Osteocyte (in vitro differentiated cells): ENCODE data around the gene CASP12. TPM values are rescaled to one million over a fixed set of nuclear protein-coding genes. Genes with fewer than 3 reads are reported as not detected.

ENCODE experiments used
- DNase-seq: peaks from one replicate; pipeline ENCODE4 v3.0.0; 2021; ENCODE audit warnings: mixed read lengths; ENCODE audit not compliant: unreplicated experiment; ENCODE audit errors: extremely low spot score
- H3K27ac Mint-ChIP-seq: one replicate; pipeline ENCODE4 v1.8.0; 2021; ENCODE audit warnings: mild to moderate bottlenecking, mixed read lengths; ENCODE audit not compliant: unreplicated experiment
- H3K27me3 Mint-ChIP-seq: one replicate; pipeline ENCODE4 v1.8.0; 2021; ENCODE audit warnings: mixed read lengths; ENCODE audit not compliant: unreplicated experiment
- H3K36me3 Mint-ChIP-seq: one replicate; pipeline ENCODE4 v1.8.0; 2021; ENCODE audit warnings: mixed read lengths; ENCODE audit not compliant: unreplicated experiment
- H3K4me1 Mint-ChIP-seq: one replicate; pipeline ENCODE4 v1.8.0; 2021; ENCODE audit warnings: mixed read lengths; ENCODE audit not compliant: unreplicated experiment
- H3K4me3 Mint-ChIP-seq: one replicate; pipeline ENCODE4 v1.8.0; 2021; ENCODE audit warnings: mild to moderate bottlenecking, moderate library complexity, mixed read lengths; ENCODE audit not compliant: unreplicated experiment
- H3K9me3 Mint-ChIP-seq: one replicate; pipeline ENCODE4 v1.8.0; 2021; ENCODE audit warnings: mixed read lengths; ENCODE audit not compliant: unreplicated experiment
- total RNA-seq: library from RNA; stranded (reverse); gene quantifications from 2 replicates; pipeline ENCODE4 v1.2.1, GENCODE V29; 2021
- TF ChIP-seq, protein P1 (sequence below): fragments of 200-600 bp; sonication (generic); IDR thresholded peaks from 2 replicates; pipeline ENCODE4 v1.5.0; 2021; ENCODE audit warnings: antibody characterized with exemption, mild to moderate bottlenecking, moderate library complexity

The CASP12 gene
- total RNA-seq, 1 donor from 2014 or later = 0.24 TPM

DNA sequence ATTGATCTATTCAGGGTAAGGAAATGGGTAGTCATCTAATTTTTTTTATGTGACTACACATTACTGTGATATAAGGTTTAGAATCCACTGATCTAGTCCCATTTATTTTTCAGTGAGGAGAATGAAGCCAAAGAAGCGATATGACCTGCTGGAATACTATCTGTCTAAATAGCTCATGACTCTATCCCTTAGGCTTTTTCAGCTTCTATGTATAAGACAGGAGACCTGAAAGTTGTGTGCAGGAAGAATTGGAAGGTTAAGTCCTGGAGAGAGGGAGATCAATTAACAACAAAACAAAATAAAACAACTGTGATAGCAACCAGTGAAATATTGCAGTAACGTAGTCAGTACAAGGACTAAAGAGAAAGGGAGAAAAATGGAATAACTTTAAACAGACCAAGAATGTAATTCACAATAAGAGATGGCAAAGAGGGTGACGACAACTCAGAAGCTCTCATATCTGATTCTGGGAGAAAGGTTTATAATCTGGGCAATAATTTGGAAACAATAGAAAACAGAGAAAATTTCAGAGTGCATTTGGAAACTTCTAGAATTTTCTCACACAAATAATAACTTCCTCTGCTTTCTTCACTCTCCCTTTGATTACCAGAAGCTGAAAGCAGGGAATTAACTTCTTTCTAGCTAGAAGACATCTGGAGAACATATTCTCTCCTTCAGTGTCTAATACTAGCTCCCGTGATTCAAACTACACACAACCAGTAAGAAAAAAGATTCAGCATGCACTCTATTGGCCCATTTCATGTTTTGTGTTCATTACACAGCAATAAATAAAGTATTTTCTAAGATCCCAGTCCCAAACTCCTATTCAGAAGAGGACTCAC is 19.2 kb upstream of the CASP12 start:
- H3K36me3 Mint-ChIP-seq = no peaks in the 10 kb centered on the region
- H3K4me1 Mint-ChIP-seq = peaks cover 17% of the 10 kb centered on the region
- peak overlapping the region; percentile 65 for H3K27ac Mint-ChIP-seq
- TF ChIP-seq, protein P1, sequence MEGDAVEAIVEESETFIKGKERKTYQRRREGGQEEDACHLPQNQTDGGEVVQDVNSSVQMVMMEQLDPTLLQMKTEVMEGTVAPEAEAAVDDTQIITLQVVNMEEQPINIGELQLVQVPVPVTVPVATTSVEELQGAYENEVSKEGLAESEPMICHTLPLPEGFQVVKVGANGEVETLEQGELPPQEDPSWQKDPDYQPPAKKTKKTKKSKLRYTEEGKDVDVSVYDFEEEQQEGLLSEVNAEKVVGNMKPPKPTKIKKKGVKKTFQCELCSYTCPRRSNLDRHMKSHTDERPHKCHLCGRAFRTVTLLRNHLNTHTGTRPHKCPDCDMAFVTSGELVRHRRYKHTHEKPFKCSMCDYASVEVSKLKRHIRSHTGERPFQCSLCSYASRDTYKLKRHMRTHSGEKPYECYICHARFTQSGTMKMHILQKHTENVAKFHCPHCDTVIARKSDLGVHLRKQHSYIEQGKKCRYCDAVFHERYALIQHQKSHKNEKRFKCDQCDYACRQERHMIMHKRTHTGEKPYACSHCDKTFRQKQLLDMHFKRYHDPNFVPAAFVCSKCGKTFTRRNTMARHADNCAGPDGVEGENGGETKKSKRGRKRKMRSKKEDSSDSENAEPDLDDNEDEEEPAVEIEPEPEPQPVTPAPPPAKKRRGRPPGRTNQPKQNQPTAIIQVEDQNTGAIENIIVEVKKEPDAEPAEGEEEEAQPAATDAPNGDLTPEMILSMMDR = no peak
- no peaks in the 10 kb centered on the region for H3K9me3 Mint-ChIP-seq
- DNase-seq = no peak
- H3K4me3 Mint-ChIP-seq = peak overlapping the region; percentile 58
- no peaks in the 10 kb centered on the region for H3K27me3 Mint-ChIP-seq

DNA sequence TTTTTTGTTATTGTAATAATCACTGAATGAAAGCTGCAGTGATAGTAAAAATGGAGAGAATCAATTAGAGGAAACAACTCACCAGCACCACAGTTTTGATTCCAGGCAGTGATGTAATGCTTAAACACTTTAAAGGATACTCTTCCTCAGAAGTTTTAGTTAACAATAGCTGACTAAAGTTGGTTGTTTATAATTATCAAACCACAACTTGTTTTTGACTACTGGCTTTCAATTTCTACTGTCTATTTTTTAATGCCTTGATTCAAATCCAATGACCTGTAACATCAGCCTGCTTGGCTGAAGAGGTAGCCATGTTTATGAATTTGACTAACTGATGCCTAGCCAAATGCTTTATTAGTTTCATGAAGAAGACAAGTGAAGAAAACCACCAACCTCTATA is 18.2 kb upstream of the CASP12 start:
- H3K4me3 Mint-ChIP-seq = no peak overlapping the region
- DNase-seq = no peak

DNA sequence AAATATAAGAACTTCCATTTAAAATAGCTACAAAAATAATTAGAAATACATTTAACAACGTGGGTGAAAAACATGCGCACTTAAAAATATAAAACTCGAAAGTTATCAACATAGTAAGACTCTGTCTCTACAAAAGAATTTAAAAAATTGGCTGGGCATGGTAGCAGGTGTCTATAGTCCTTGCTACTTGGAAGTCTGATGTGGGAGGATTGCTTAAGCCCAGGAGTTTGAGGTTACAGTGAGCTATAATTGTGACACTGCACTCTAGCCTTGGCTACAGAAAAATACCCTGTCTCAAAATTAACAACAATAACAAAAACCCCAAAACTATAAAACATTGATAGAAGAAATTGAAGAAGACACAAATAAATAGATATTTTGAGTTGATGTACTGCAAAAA is 13.8 kb upstream of the CASP12 start:
- no peaks in the 10 kb centered on the region for H3K27me3 Mint-ChIP-seq
- H3K4me3 Mint-ChIP-seq = no peak overlapping the region
- TF ChIP-seq, protein P1 = no peak
- no peak for DNase-seq
- H3K9me3 Mint-ChIP-seq = peaks cover 6% of the 10 kb centered on the region
- peaks cover 2% of the 10 kb centered on the region for H3K36me3 Mint-ChIP-seq
- no peak overlapping the region for H3K27ac Mint-ChIP-seq
- H3K4me1 Mint-ChIP-seq = peaks cover 3% of the 10 kb centered on the region

More for the DNA sequence above, 18.2 kb upstream of the CASP12 start:
- TF ChIP-seq, protein P1 = no peak
- Mint-ChIP-seq H3K4me1 (peaks cover 17% of the 10 kb centered on the region), H3K27ac (no peak overlapping the region), H3K9me3 (no peaks in the 10 kb centered on the region), H3K36me3 (no peaks in the 10 kb centered on the region), H3K27me3 (no peaks in the 10 kb centered on the region)

DNA sequence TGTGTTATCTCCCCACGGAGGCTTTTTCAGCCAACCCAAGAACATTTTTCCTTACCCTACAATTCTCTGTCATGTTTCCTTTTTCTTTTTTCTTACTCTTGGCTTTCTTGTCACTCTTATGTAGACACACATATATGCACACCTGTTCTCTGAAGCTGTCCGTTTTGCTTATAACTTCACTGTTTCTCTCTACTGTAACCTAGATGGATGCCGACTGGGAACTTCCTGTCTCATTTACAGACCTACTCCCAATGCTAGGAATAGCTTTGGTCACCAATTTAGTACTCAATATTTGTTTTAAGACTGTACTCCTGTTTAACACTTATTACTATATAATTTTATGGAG is 9.9 kb upstream of the CASP12 start:
- TF ChIP-seq, protein P1 = no peak
- Mint-ChIP-seq H3K4me1 (no peaks in the 10 kb centered on the region), H3K27me3 (no peaks in the 10 kb centered on the region), H3K9me3 (peaks cover 6% of the 10 kb centered on the region), H3K27ac (no peak overlapping the region), H3K36me3 (peaks cover 2% of the 10 kb centered on the region), H3K4me3 (no peak overlapping the region)
- DNase-seq = no peak

DNA sequence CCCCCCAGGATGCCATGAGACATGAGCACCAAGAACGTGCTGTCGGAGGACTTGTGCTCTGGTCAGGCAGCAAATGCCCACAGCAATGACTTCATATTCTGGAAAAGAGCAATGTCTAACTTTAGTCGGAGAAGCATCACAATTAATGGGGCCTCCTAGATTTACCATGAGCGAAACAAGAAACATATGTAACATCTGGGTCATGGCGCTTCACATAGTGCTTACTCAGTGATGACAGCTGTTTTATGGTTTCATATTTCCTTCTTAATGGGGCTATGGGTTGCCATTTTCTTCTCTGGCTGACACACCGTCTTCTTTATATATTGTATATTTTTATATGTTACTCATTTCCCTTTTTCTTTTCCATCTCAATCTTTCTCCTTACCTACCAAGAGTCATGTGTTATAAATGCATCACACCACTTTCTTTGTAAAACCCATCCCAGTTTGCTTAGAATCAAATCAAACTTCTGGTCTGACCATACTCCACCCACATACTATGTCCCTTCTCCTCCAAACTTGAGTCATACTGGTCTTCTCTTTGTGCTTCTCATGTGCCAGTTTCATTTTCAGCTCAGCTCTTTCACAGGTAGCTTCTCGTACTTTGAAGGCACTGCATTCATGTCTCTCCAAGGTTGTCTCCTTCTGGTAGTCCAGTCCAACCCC is 9.4 kb upstream of the CASP12 start:
- no peak for DNase-seq
- Mint-ChIP-seq H3K9me3 (peaks cover 6% of the 10 kb centered on the region), H3K36me3 (peaks cover 2% of the 10 kb centered on the region), H3K27me3 (no peaks in the 10 kb centered on the region), H3K4me1 (no peaks in the 10 kb centered on the region), H3K27ac (no peak overlapping the region), H3K4me3 (no peak overlapping the region)
- TF ChIP-seq, protein P1 = no peak
